HEK293T (cell line): ENCODE results near the gene FXYD4.
"Not testable (repeated sequence)": the region's sequence is repeated elsewhere in the genome, so short reads cannot be mapped to it uniquely, and the experiment has no call there.

Experiments
- FOXK2 ChIP-seq: fragments of 450-650 bp; IDR thresholded peaks from 2 replicates; pipeline ENCODE4 v1.6.1; 2016; ENCODE audit warnings: mild to moderate bottlenecking
- SP1 ChIP-seq: fragments of 450-650 bp; IDR thresholded peaks from 2 replicates; pipeline ENCODE4 v1.6.1; 2017
- TARDBP ChIP-seq: fragments of 450-650 bp; IDR thresholded peaks from 2 replicates; pipeline ENCODE4 v1.6.1; 2016

DNA sequence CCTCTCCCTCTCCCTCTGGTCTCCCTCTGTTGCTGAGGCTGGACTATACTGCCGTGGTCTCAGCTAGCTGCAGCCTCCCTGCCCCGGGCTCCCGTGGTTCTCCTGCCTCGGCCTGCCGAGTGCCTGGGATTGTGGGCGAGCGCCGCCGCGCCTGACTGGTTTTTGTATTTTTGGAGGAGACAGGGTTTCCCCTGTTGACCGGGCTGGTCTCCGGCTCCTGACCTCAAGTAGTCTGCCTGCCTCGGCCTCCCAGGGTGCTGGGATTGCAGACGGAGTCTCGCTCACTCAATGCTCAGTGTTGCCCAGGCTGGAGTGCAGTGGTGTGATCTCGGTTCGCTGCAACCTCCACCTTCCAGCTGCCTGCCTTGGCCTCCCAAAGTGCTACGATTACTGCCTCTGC is 42.6 kb upstream of the FXYD4 start:
- TF ChIP-seq TARDBP, FOXK2, SP1: not testable (repeated sequence)
